Head of caudate nucleus (tissue), 42 donors: Measurements from ENCODE around the gene TPRG1L.
"Not testable (repeated sequence)": the region's sequence is repeated elsewhere in the genome, so short reads cannot be mapped to it uniquely, and the experiment has no call there.

Experiments used
- DNase-seq, 42 donors: peaks; one replicate each; pipeline versions ENCODE4 v3.0.0 to v3.0.0-alpha.2; 2020 to 2021; ENCODE audit warnings: mixed read lengths in 7 of 42
- intact Hi-C: fragments of 100-400 bp; cut with DNase I; formaldehyde crosslinking; loops from one replicate; pipeline ENCODE4 v1.15.0; 2022

The TPRG1L gene

GRCh38 chr1:3620708-3621107 is 4.1 kb upstream of the TPRG1L start:
- DNase-seq, result no peak
- intact Hi-C loops, result no loop called here

- DNase-seq, result peak in 31 of 42 donors; percentile 26 to 68 (median 45)
- intact Hi-C loops, result not testable (repeated sequence)
These were observed 3.6 kb upstream of the TPRG1L start for GRCh38 chr1:3621151-3621671.

- DNase-seq, intact Hi-C loops: not testable (repeated sequence)
These were observed 2.7 kb upstream of the TPRG1L start for GRCh38 chr1:3622102-3622501.

- intact Hi-C loops, result loop anchor here (2.0 kb wide), 1 partner anchor 27 kb away; the partner anchor contains the start of gene WRAP73
- peak in 1 of 42 donors; percentile 8 for DNase-seq
These were observed 1.2 kb upstream of the TPRG1L start for GRCh38 chr1:3623441-3624199.

- intact Hi-C loops, result loop anchor here (2.0 kb wide), 1 partner anchor 25 kb away; the partner anchor contains the start of gene WRAP73
- peak in 2 of 42 donors; percentile 12 to 30 for DNase-seq
These were observed 514 bp downstream of the TPRG1L start for GRCh38 chr1:3625151-3625907.

GRCh38 chr1:3626025-3626424 is 1.2 kb downstream of the TPRG1L start:
- DNase-seq, result no peak
- intact Hi-C loops, result no loop called here

GRCh38 chr1:3627515-3628253 is 2.9 kb downstream of the TPRG1L start:
- no peak for DNase-seq
- intact Hi-C loops, result no loop called here

GRCh38 chr1:3628445-3628844 is 3.6 kb downstream of the TPRG1L start:
- DNase-seq, result no peak

GRCh38 chr1:3629561-3630160 is 4.8 kb downstream of the TPRG1L start:
- intact Hi-C loops, result no loop called here
- no peak for DNase-seq

More at GRCh38 chr1:3628445-3628844, 3.6 kb downstream of the TPRG1L start:
- intact Hi-C loops, result no loop called here

GRCh38 chr1:3630161-3630611 is 5.4 kb downstream of the TPRG1L start:
- intact Hi-C loops, result no loop called here
- DNase-seq, result no peak

GRCh38 chr1:3630914-3631313 is 6.1 kb downstream of the TPRG1L start:
- intact Hi-C loops, result no loop called here
- DNase-seq, result no peak

GRCh38 chr1:3631320-3632260 is 6.8 kb downstream of the TPRG1L start:
- DNase-seq, result no peak
- intact Hi-C loops, result no loop called here

- no peak for DNase-seq
- intact Hi-C loops, result no loop called here
These were observed 7.5 kb downstream of the TPRG1L start for GRCh38 chr1:3632298-3632697.

GRCh38 chr1:3632716-3633343 is 8.0 kb downstream of the TPRG1L start:
- intact Hi-C loops, result no loop called here
- no peak for DNase-seq

GRCh38 chr1:3633344-3634058 is 8.7 kb downstream of the TPRG1L start:
- intact Hi-C loops, result no loop called here
- no peak for DNase-seq

GRCh38 chr1:3634059-3634800 is 9.4 kb downstream of the TPRG1L start:
- intact Hi-C loops, result no loop called here
- DNase-seq, result no peak
